HG03432 (cell line): ENCODE data around the gene TCP11.

ENCODE experiments used
- ATAC-seq: cut with Tn5 transposase; IDR thresholded peaks from one replicate; pipeline ENCODE4 v1.9.1; 2021; ENCODE audit warnings: mild to moderate bottlenecking, moderate library complexity; ENCODE audit not compliant: unreplicated experiment

TCP11 gene

GRCh38 chr6:35173427-35174087 is 32.4 kb upstream of the TCP11 start:
- no peak for ATAC-seq

DNA sequence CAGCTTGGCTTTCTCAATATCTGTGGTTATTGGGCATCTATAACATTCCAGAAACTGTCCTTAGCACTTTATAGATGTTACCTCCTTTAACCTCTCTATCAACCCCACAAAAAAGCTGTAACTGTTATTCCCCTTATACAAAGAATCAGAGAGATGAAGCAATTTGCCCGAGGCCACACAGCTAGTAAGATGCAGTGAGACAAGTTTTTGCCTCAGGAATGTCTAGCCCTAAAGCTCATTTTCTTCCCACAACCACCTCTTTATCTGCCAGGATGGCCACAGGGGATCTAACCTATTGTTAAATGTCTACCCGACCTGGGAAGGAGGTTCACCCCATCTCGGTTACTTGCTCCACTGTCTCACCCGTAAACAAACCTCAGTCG is 31.9 kb upstream of the TCP11 start:
- no peak for ATAC-seq

DNA sequence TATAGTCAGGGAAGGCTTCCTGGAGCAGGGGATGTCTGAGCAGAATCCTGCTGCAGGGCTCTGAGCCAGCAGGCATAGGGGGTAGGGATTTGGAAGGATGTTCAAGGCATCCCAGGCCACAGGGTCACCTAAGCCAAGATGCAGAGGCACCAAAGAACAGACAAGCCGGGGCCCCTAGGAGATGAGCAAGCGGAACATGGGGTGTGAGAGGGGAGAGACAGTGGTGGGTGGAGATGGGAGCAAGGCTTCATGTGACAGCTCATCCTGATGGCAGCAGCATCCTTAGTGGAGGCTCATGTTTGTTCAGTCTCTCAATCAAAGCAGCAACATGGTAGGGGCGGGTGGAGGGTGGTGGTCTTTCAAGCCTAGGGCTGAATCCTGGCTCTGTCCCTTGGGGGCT is 29.8 kb upstream of the TCP11 start:
- ATAC-seq = no peak

DNA sequence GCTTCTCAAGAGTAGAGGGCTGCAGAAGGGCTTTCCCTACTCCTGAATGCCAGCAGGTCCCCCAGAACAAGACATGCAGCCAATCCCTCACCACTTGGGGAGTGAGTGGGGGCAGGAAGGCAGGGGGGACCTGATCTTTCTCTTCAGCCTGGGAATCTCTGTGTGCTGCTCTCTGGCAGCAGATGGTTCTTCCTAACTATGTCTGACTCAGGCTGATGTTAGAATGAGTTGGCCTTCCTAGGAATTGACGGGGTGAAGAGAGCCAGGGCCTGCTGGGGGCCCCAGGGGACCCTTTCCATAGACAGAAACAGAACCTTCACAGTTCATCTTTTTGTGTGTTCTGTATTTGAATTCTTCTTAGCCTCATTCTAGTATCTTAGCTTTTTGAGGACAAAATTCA is 29.0 kb upstream of the TCP11 start:
- no peak for ATAC-seq

- no peak for ATAC-seq
These were observed 27.3 kb upstream of the TCP11 start for GRCh38 chr6:35168461-35168861.

DNA sequence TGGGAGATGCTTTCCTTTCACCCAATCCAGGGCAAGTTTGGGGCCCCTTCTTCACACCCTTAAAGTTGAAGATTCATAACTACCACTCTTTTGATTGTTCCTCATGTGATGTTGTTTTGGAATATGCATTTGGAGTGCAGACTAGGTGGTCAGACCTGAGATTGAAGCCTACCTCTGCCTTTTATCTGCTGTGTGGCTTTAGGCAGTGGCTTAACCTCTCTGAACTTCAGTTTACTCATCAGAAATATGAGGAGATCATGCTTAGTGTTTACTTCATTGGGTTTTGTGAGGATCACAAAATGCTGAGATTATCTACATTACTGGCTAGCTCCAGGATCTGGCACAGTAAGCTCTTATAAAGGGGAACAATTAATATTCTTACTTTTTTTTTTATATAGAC is 26.4 kb upstream of the TCP11 start:
- ATAC-seq = no peak

GRCh38 chr6:35166520-35166919 is 25.4 kb upstream of the TCP11 start:
- ATAC-seq = no peak

GRCh38 chr6:35166116-35166515 is 25.0 kb upstream of the TCP11 start:
- no peak for ATAC-seq

DNA sequence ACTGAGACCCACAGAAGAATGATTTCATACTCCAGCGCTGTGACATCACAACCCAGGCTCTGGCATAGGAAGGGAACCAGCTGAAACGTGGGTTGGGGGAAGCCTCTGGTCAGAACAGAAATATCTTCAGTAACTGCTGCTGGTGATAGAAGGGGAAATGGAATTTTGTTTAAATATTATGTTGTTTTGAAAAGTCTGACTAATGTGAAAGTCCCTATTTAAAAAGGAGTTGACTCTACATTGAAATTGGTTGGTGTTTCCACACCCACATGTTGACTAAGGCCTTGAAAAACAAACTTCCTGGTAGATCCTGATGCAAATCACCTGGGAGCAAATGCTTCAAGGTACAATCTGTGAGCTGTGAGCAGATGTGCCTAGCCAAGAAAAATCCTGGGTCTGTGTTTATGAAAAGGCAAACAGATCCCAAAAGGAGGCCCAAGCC is 24.5 kb upstream of the TCP11 start:
- no peak for ATAC-seq

- ATAC-seq = no peak
These were observed 23.7 kb upstream of the TCP11 start for GRCh38 chr6:35164868-35165267.

DNA sequence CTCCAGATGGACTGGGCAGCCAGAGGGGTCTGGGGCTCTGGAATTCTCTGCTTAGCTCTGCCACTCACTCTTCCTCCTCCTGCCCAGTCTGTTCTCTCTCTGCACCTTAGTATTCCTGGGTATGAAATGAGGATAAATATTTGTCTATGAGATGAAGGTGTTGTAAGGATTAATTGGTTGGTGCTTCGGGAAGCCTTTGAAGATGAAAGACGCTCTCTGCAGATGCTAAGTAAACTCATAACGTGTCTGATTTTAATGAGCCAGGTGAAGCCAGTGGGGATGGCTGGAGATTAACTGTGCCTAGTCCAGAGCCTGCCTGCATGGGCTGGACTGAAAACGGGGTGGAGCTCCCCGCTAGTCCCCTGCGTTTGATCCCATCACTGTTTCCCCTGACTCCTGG is 23.1 kb upstream of the TCP11 start:
- no peak for ATAC-seq

DNA sequence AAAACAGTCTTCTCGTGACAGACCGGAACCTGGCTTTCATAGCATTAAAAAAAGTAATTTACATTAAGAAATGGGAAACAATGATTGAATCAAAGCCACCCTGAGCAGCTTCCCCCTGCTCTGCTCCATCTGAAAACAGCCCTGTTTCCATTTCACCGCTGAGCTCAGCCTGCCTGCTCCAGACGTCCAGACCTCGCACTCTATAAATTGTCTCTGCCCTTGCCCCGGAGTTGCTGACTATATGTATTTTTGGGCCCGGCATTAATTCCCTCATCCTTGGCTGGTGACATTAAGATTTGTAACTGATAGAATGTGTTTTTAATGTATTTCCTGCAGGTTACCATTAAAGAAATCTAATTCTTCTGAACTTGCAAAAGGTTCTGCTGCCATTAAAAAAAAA is 22.7 kb upstream of the TCP11 start:
- no peak for ATAC-seq

GRCh38 chr6:35161776-35162607 is 20.9 kb upstream of the TCP11 start:
- ATAC-seq = no peak

- no peak for ATAC-seq
These were observed 20.1 kb upstream of the TCP11 start for GRCh38 chr6:35161266-35161665.

DNA sequence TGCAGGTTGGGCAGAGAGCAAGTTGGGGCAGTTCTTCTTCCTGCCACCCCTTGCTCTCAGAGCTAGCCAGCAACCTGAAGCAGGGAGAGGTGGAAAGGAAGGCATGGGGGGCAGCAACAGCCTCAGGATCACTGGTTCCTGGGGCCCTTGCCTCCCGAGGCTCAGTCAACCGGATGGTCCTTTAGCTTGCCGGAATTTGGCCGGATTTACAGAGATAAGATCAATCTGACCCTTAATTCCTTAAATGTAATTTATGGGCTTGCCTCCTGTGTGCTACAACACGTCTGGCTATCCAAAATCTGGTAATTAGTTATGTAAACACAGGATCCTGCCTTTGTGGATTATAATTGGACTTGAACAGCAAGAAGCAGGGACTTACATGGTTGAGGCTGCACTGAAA is 19.5 kb upstream of the TCP11 start:
- ATAC-seq = no peak

GRCh38 chr6:35158520-35158919 is 17.4 kb upstream of the TCP11 start:
- ATAC-seq = no peak

DNA sequence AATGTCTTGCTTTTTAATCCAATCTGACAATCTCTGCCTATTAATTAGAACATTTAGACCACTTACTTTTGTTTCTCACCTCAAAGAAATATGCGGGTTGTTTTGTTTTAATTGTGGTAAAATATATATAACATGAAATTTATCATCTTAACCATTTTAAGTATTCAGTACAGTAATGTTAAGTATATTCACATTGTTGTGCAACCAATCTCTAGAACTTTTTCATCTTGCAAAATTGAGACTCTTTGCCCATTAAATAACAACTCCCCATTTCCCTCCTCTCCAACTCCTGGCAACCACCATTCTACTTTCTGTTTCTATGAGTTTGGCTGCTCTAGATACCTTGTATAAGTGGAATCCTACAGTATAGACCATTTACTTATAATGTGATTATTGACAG is 13.8 kb upstream of the TCP11 start:
- ATAC-seq = no peak

DNA sequence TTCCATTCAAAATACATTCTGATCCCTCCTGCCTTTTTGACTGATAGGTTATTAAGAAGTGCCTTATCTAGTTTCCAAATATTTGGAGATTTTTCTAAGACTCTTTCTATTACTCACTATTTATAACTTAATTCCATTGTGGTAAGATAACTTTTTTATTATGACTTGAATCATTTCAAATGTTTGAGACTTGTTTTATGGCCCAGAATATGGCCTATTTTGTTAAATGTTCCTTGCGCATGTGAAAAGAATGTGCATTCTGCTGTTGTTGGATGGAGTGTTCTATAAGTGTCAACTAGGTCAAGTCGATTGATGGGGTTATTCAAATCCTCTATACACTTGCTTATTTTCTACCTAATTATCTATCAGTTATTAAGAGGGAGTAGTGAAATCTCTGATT is 13.1 kb upstream of the TCP11 start:
- ATAC-seq = no peak

- no peak for ATAC-seq
These were observed 11.0 kb upstream of the TCP11 start for GRCh38 chr6:35152067-35152707.

DNA sequence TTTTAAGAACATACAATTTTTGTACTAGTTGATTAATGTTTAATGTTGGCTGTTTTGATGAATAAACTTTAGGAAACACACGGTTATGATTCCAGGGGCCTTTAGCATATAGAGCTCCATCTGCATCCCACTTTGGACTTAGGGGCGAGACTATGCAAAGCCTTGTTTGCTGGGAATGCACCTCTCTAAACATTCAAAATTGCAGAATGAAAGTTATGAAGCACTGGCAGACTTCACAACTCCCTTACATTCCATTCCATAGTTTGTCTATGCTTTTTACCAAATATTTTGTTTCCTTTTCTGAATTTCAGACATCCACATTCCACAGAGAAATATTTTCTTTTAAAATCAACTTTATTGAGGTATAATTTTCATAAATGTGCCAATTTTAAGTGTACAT is 10.3 kb upstream of the TCP11 start:
- no peak for ATAC-seq

- ATAC-seq = no peak
These were observed 8.9 kb upstream of the TCP11 start for GRCh38 chr6:35149891-35150566.
